Stimulated activated CD8-positive, alpha-beta memory T cell treated with anti-CD3 and anti-CD28 coated beads, Interleukin-15, amount 100 ng/mL, for 1 hour (primary cell): ENCODE measurements around the gene PPP4C.

Experiments
- DNase-seq: peaks from one replicate; pipeline ENCODE4 v3.0.0-alpha.2; 2020; ENCODE audit warnings: low read depth

PPP4C gene

DNA sequence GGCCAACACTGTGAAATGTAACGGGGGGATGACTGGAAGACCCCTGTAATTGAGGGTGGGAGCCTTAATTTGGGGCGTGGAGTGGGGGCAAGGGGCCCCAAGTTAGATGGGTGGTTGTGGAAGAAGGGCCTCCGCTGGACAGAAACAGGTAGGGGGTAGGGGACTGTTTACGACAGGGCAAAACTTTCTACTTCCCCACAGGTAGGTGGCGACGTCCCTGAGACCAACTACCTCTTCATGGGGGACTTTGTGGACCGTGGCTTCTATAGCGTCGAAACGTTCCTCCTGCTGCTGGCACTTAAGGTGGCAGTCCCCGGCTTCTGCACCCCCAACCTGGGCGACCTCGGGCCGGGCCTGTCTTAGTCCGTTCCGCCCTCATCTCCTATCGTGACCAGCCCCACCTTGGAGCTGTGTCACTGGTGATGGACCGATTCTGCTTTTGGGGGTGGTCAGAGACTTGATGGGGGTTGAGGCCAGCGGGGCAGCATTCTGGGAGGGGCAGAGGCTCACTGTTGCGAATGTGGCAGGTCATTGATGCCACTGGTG, 6.8 kb downstream of the PPP4C start:
- DNase-seq, result no peak

- no peak for DNase-seq
Observed at GRCh38 chr16:30083216-30084055, 7.6 kb downstream of the PPP4C start.

- no peak for DNase-seq
Observed at GRCh38 chr16:30084096-30084815, 8.5 kb downstream of the PPP4C start.

GRCh38 chr16:30084816-30085159, 9.0 kb downstream of the PPP4C start:
- DNase-seq, result no peak

DNA sequence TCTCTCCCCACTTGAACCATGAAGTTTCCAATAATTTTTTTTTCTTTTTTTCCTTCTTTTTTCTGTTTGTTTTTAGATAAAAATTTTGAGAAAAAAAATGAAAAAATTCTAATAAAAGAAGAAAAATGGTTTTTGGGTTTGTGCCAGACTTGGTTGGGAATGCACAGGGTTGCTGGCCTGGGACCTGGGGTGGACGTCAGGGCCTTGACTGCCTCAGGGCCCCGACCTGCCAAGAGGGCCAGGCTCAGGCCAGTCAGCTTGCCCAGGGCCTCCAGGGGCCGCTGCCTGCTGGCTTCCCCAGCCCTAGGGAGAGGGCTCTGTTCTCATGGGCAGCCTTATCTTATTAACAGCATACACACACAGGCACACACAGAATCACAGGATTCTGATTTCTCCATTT, 9.5 kb downstream of the PPP4C start:
- DNase-seq, result no peak

DNA sequence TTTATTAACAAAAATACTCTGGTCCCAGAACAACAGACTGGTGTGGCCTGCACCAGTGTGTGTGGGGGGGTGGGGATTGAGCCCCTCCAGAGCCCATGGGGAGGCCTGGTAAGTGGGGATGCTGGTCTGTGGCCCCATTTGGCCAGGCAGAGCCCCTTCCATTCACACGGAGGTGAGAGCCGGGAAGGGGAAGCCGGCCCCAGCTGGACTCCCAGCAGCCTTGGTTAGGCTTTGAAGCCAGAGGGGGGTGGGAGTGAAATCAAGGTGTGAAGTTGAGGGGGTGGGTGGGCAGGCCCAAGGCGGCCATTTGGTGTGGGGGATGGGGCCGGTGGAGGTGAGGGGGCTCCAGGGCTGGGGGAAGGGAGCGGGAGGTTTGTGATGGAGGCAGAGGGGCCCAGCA, 10.0 kb downstream of the PPP4C start:
- DNase-seq, result no peak

DNA sequence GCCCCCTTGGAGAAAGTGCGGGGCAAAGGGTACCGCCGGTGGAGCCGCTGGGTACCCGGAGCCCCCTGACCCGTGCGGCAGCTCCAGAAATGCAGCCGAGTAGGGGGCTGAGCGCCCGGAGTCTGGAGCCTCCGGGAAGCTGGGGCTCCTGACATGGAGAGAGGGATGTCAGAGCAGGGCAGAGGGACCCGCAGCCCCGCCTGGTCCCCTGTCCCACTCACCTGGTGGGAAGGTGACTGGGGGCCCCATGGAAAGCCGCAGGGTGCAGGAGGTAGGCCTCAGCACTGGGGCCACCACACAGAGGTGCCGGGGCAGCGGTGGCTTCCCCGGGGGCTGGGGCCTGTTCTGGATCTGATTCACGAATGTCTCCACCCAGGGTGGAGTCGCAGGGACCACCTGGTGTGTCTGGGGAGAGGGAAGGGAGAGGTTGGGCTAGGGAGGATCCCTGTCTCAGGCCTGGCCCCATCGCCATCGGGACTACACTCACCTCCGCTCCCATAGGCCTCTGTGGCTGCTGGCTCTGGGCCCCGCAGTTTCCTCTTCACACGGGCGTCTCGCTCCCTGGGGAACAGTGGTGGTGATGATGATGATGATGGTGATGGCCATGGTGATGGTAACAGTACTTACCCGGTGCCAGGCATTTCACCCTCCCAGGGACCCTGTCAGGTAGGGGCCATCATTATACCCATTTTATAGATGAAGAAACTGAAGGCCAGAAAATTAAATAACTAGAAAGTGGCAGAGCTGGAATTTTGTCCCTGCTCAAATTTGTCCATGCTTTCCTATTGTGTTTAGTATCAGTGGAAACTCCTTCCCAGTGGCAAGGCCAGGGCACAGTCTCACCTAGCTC, 10.7 kb downstream of the PPP4C start:
- no peak for DNase-seq

DNA sequence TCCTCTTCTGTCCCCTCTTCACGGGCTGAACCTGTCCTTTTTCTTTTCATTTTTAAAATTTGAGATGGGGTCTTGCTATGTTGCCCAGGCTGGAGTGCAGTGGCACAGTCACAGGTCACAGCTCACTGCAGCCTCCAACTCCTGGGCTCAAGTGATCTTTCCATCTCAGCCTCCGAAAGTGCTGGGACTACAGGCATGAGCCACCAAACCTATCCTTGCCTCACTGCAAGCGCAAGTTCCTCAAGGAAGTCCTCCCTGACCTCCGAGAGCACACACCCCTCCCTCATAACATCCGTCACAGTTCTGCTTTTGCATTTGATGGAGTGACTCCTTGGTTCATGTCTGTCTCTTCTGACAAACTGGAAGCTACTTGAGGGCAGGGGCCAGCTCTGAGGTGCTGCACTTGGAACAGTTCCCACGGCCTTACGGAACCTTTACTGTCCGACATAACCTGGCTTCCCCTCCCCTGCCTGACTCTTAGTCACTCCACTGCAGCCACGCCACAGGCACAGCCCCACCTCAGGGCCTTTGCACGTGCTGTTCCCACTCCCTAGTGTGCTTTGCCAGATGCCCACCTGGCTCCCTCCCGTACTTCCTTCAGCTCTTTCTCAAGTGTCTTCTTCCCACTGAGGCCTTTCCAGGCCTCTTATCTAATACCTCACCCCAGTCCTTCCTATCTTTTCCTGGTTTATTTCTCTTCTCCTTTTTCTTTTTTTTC, 11.5 kb downstream of the PPP4C start:
- no peak for DNase-seq

- DNase-seq, result no peak
Observed at GRCh38 chr16:30088237-30088831, 12.5 kb downstream of the PPP4C start.

DNA sequence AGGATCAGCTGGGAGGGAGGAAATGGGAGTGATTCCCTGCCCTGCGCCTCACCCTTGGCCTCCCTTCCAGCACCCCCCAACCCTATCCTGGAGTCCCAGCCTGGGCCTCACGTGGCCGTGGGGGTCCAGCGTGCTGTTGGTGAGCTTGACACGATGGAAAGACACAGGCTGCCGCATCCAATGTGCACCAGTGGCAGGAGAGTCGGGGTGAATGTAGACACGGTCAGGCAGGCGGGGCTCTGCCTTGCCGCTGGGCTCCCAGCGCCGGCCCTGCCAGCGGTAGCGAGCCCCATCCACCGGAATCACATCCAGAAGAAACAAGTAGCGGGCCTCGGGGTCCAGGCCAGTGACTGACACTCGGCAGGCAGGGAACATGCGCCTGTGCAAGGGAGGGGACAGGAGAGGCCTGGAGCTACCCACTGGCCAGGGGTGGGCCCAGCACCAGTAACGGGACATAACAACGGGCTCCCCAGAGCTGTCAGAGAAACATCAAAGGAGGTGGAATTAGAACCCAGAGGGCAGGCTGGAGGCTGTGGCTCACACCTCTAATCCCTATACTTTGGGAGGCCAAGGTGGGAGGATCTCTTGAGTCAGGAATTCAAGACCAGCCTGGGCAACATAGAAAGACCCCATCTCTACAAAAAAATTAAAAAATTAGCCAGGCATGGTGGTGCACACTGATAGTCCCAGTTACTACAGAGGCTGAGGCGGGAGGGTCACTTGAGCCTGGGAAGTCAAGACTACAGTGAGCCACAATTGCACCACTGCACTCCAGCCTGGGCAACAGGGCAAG, 13.2 kb downstream of the PPP4C start:
- DNase-seq, result no peak

GRCh38 chr16:30090610-30091331, 15.0 kb downstream of the PPP4C start:
- DNase-seq, result no peak

GRCh38 chr16:30091474-30092372, 15.9 kb downstream of the PPP4C start, which contains the start of gene TBX6:
Gene TBX6 (minus strand): TSS chr16:30091924. CDS start chr16:30091193, 731 bp downstream.
- DNase-seq, result peak; percentile 82

GRCh38 chr16:30092373-30093010, 16.7 kb downstream of the PPP4C start:
- no peak for DNase-seq

DNA sequence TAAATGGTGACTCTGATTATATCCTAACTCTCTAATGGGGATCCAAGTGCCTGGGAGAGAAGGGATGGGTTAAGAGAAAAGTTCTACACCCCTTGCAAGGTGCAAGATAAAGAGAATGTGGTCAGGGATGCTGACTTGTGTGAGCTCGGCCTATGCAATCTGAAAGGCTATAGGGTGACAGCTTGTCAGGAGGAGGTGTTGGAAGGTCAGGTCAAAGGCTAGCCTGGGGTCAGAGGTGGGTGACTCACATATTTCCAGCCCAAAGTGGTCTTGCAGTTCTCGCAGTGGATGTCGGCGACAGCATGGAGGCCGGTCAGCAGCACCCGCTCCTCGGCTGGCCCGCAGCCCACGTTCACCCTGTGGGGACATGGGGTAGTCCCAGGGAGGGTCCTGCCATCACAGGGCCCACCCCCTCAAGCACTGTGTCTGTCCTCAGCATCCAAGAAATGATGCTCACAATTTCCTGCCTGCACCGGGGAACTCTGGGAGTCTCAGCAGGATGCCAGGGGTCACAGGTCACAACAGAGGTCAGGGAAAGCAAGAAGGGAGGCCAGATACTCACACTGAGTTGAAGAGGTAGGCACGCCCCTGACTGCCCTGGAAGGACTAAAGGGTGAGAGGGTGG, 18.9 kb downstream of the PPP4C start:
- DNase-seq, result no peak

- no peak for DNase-seq
Observed at GRCh38 chr16:30095166-30096078, 19.6 kb downstream of the PPP4C start.

- DNase-seq, result peak; percentile 69
Observed at GRCh38 chr16:30096105-30096861, 20.5 kb downstream of the PPP4C start, which contains the start of gene YPEL3. Gene YPEL3 (minus strand): TSS chr16:30096213. CDS start chr16:30095482, 731 bp downstream.
